Right cardiac atrium (tissue), 5 donors: ENCODE data around the gene CDC42BPB. TPM values are rescaled to one million over a fixed set of nuclear protein-coding genes. Genes with fewer than 3 reads are reported as not detected.
A peak's percentile ranks its signal among the peaks of the same experiment; 100 is the strongest.

ENCODE experiments used
- ATAC-seq, 2 donors: fragments of 200-7000 bp; cut with Tn5 transposase; one replicate each; pipeline versions ENCODE4 v1.8.0 to v1.9.1; 2020; ENCODE audit warnings: moderate library complexity in 2 of 2, mild to moderate bottlenecking in 1 of 2
- DNase-seq, 3 donors: peaks; one replicate each; pipeline ENCODE4 v3.0.0-alpha.2; 2020
- H3K27ac ChIP-seq: one replicate; pipeline ENCODE4 v1.5.1; 2013; ENCODE audit warnings: mild to moderate bottlenecking, low read length, control low read depth, moderate library complexity
- H3K27me3 ChIP-seq: one replicate; pipeline ENCODE4 v1.6.1; 2013; ENCODE audit not compliant: control insufficient read depth, insufficient read depth
- H3K4me1 ChIP-seq: one replicate; pipeline ENCODE4 v1.6.1; 2013; ENCODE audit warnings: low read length; ENCODE audit not compliant: control insufficient read depth, insufficient read depth
- H3K4me3 ChIP-seq: one replicate; pipeline ENCODE4 v1.5.1; 2013; ENCODE audit warnings: low read length, control low read depth
- H3K9me3 ChIP-seq: one replicate; pipeline ENCODE4 v1.6.1; 2013; ENCODE audit warnings: low read length; ENCODE audit not compliant: control insufficient read depth
- WGBS: extraction: QIAGEN DNeasy Blood & Tissue Kit; methylation state at CpG from one replicate; pipeline ENCODE4 v1.1.7; 2013; 5-methylcytosine and 5-hydroxymethylcytosine counted together
- intact Hi-C, 4 donors: fragments of 100-400 bp; cut with DNase I; formaldehyde crosslinking; loops; one replicate each; pipeline versions ENCODE4 v1.11.0 to v1.14.0; 2022 to 2023
- long read RNA-seq, 4 donors: library from polyadenylated mRNA; unstranded; transcript quantifications; one replicate each; pipeline ENCODE4 v2.0.0, GENCODE V29; 2020 to 2021
- polyA plus RNA-seq: library from polyadenylated mRNA; stranded (reverse); fragments of 200-250 nt; gene quantifications from one replicate; pipeline ENCODE4 v1.2.3, GENCODE V29; 2013
- total RNA-seq, 4 donors: library from RNA; stranded (reverse); fragmentation: NEBNext Ultra II Directional; extraction: Animal tissue kit (Norgen Biotek cat#: 25700); gene quantifications; one replicate each; pipeline ENCODE4 v1.2.1, GENCODE V29; 2021
- donor health status: healthy with polysubstance abuse.
- donor health status: DM: no; HTN: yes; CAD: no.
- donor health status: DM: no; HTN: no; CAD: no.
- donor health status: DM: no; HTN: yes; CAD: no; lungs with severe emphysema.
- donor health status: DM: yes; HTN: yes; CAD: no.

The CDC42BPB gene
- total RNA-seq (10 to 100 TPM; 67.0 to 82.5 (median 69.8) TPM), polyA plus RNA-seq (42.5 TPM)
- long read RNA-seq, donor 1, full-length matches to known transcripts = 1 of 42 reads
- long read RNA-seq, donor 1, partial matches to known transcripts = 30 of 42 reads
- long read RNA-seq, donor 1, other reads (novel, unspliced or antisense) = 11 of 42 reads
- long read RNA-seq, donor 2, partial matches to known transcripts = 3 of 5 reads
- long read RNA-seq, donor 2, other reads (novel, unspliced or antisense) = 2 of 5 reads
- long read RNA-seq, donor 3, partial matches to known transcripts = 5 of 8 reads
- long read RNA-seq, donor 3, other reads (novel, unspliced or antisense) = 3 of 8 reads
- long read RNA-seq, donor 4, partial matches to known transcripts = 5 of 7 reads
- long read RNA-seq, donor 4, other reads (novel, unspliced or antisense) = 2 of 7 reads

GRCh38 chr14:103057372-103058163 lies at the start of gene CDC42BPB:
CDC42BPB (minus strand) TSS chr14:103057549; CDS start chr14:103057173, 376 bp downstream.
- DNase-seq (peak; percentile 93 to 97 (median 96)), ATAC-seq (peak; percentile 88 to 95)
- Histone ChIP-seq H3K9me3 (no peaks in the 10 kb centered on the region), H3K27me3 (no peaks in the 10 kb centered on the region), H3K4me3 (peak within 1 kb of the TSS; percentile 84), H3K27ac (peak within 1 kb of the TSS; percentile 91), H3K4me1 (peaks cover 4% of the 10 kb centered on the region)
- intact Hi-C loops = no loop called here
- WGBS = under 1% methylated on average over 111 of the region's 113 CpGs

- DNase-seq (peak in 2 of 3 donors; percentile 44 to 46), ATAC-seq (no peak)
- no peaks in the 10 kb centered on the region for H3K9me3 ChIP-seq
- no peaks in the 10 kb centered on the region for H3K27me3 ChIP-seq
- no peaks in the 10 kb centered on the region for H3K4me1 ChIP-seq
- intact Hi-C loops = loop anchor here (2.0 to 10.0 kb wide), 5 partner anchors 79 to 189 kb away; no protein-coding TSS in a partner anchor
- WGBS = 75% methylated on average over 9 of the region's 9 CpGs
- no peak overlapping the region for H3K27ac ChIP-seq
- H3K4me3 ChIP-seq = no peak overlapping the region
Measured at GRCh38 chr14:103105580-103106150, 48.3 kb upstream of the CDC42BPB start.

- intact Hi-C loops = loop anchor here (2.0 to 10.0 kb wide), 5 partner anchors 80 to 190 kb away; no protein-coding TSS in a partner anchor
- no peak overlapping the region for H3K27ac ChIP-seq
- no peaks in the 10 kb centered on the region for H3K27me3 ChIP-seq
- H3K4me3 ChIP-seq = no peak overlapping the region
- ATAC-seq (peak; percentile 74 to 81), DNase-seq (peak; percentile 66 to 89 (median 88))
- H3K4me1 ChIP-seq = no peaks in the 10 kb centered on the region
- WGBS = 5% methylated on average over 59 of the region's 59 CpGs
- H3K9me3 ChIP-seq = no peaks in the 10 kb centered on the region
Measured at GRCh38 chr14:103104654-103105452, 47.5 kb upstream of the CDC42BPB start.

- DNase-seq (no peak), ATAC-seq (no peak)
- no peaks in the 10 kb centered on the region for H3K4me1 ChIP-seq
- H3K27ac ChIP-seq = no peak overlapping the region
- 7% methylated on average over 20 of the region's 20 CpGs for WGBS
- H3K9me3 ChIP-seq = no peaks in the 10 kb centered on the region
- intact Hi-C loops = loop anchor here in 3 of 4 donors (2.0 to 10.0 kb wide), 3 partner anchors 80 to 190 kb away; no protein-coding TSS in a partner anchor
- H3K27me3 ChIP-seq = no peaks in the 10 kb centered on the region
- no peak overlapping the region for H3K4me3 ChIP-seq
Measured at GRCh38 chr14:103104389-103104653, 47.0 kb upstream of the CDC42BPB start.

GRCh38 chr14:103103461-103104388 lies 46.4 kb upstream of the CDC42BPB start:
- DNase-seq (peak; percentile 71 to 88 (median 83)), ATAC-seq (peak; percentile 45 to 72)
- Histone ChIP-seq H3K4me3 (no peak overlapping the region), H3K4me1 (no peaks in the 10 kb centered on the region), H3K27me3 (no peaks in the 10 kb centered on the region), H3K9me3 (no peaks in the 10 kb centered on the region), H3K27ac (no peak overlapping the region)
- intact Hi-C loops = loop anchor here in 3 of 4 donors (2.0 to 10.0 kb wide), 3 partner anchors 81 to 191 kb away; no protein-coding TSS in a partner anchor
- 9% methylated on average over 68 of the region's 68 CpGs for whole genome bisulfite sequencing

GRCh38 chr14:103102689-103103260 lies 45.4 kb upstream of the CDC42BPB start:
- DNase-seq (peak in 2 of 3 donors; percentile 63 to 64), ATAC-seq (no peak)
- H3K4me1 ChIP-seq = no peaks in the 10 kb centered on the region
- no peaks in the 10 kb centered on the region for H3K27me3 ChIP-seq
- H3K4me3 ChIP-seq = no peak overlapping the region
- H3K9me3 ChIP-seq = no peaks in the 10 kb centered on the region
- 40% methylated on average over 39 of the region's 39 CpGs for WGBS
- intact Hi-C loops = loop anchor here in 2 of 4 donors (10.0 kb wide), 2 partner anchors 82 to 192 kb away; no protein-coding TSS in a partner anchor
- H3K27ac ChIP-seq = no peak overlapping the region

GRCh38 chr14:103101963-103102688 lies 44.8 kb upstream of the CDC42BPB start:
- DNase-seq (peak in 2 of 3 donors; percentile 64 to 67), ATAC-seq (no peak)
- WGBS = 23% methylated on average over 85 of the region's 85 CpGs
- Histone ChIP-seq H3K4me1 (no peaks in the 10 kb centered on the region), H3K27ac (no peak overlapping the region), H3K4me3 (no peak overlapping the region), H3K9me3 (no peaks in the 10 kb centered on the region), H3K27me3 (no peaks in the 10 kb centered on the region)
- intact Hi-C loops = loop anchor here in 2 of 4 donors (10.0 kb wide), 2 partner anchors 83 to 193 kb away; no protein-coding TSS in a partner anchor

GRCh38 chr14:103101257-103101962 lies 44.1 kb upstream of the CDC42BPB start:
- H3K27me3 ChIP-seq = no peaks in the 10 kb centered on the region

More at GRCh38 chr14:103101257-103101962, 44.1 kb upstream of the CDC42BPB start:
- no peak overlapping the region for H3K27ac ChIP-seq
- intact Hi-C loops = loop anchor here in 2 of 4 donors (10.0 kb wide), 2 partner anchors 83 to 193 kb away; no protein-coding TSS in a partner anchor
- ATAC-seq = no peak
- H3K9me3 ChIP-seq = no peaks in the 10 kb centered on the region
- DNase-seq = peak in 2 of 3 donors; percentile 36 to 43
- H3K4me3 ChIP-seq = no peak overlapping the region
- 94% methylated on average over 11 of the region's 11 CpGs for WGBS
- H3K4me1 ChIP-seq = no peaks in the 10 kb centered on the region
